PC-9 (cell line): Measurements from ENCODE around the gene MCM9.

ENCODE experiments used
- EZH2 ChIP-seq: fragments of 200-600 bp; sonication (generic); IDR thresholded peaks from 2 replicates; pipeline ENCODE4 v1.8.0; 2017; ENCODE audit warnings: antibody characterized with exemption, low read depth
- TF ChIP-seq, protein P1 (sequence below): fragments of 200-600 bp; sonication (generic); conservative IDR thresholded peaks from 2 replicates; pipeline ENCODE4 v1.6.1; 2017; ENCODE audit warnings: mixed run types, antibody characterized with exemption, mild to moderate bottlenecking, moderate library complexity

GRCh38 chr6:118890997-118891790 is 43.8 kb downstream of the MCM9 start:
- TF ChIP-seq, protein P1, sequence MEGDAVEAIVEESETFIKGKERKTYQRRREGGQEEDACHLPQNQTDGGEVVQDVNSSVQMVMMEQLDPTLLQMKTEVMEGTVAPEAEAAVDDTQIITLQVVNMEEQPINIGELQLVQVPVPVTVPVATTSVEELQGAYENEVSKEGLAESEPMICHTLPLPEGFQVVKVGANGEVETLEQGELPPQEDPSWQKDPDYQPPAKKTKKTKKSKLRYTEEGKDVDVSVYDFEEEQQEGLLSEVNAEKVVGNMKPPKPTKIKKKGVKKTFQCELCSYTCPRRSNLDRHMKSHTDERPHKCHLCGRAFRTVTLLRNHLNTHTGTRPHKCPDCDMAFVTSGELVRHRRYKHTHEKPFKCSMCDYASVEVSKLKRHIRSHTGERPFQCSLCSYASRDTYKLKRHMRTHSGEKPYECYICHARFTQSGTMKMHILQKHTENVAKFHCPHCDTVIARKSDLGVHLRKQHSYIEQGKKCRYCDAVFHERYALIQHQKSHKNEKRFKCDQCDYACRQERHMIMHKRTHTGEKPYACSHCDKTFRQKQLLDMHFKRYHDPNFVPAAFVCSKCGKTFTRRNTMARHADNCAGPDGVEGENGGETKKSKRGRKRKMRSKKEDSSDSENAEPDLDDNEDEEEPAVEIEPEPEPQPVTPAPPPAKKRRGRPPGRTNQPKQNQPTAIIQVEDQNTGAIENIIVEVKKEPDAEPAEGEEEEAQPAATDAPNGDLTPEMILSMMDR = no peak
- no peak for TF ChIP-seq EZH2
